NCI-H1105 (cell line): ENCODE results near the gene SLC10A7.
A peak's percentile ranks its signal among the peaks of the same experiment; 100 is the strongest.

Experiments
- DNase-seq: peaks from one replicate; lab custom pipeline; 2025; lab: John Stamatoyannopoulos, UW

The SLC10A7 gene

GRCh38 chr4:146439437-146439836, 82.3 kb downstream of the SLC10A7 start:
- DNase-seq: no peak

- DNase-seq: no peak
Measured at GRCh38 chr4:146437778-146438177, 84.0 kb downstream of the SLC10A7 start.

- no peak for DNase-seq
Measured at GRCh38 chr4:146436423-146437162, 85.1 kb downstream of the SLC10A7 start.

GRCh38 chr4:146435962-146436361, 85.8 kb downstream of the SLC10A7 start:
- no peak for DNase-seq

- DNase-seq: no peak
Measured at GRCh38 chr4:146432065-146432464, 89.7 kb downstream of the SLC10A7 start.

- peak; percentile 3 for DNase-seq
Measured at GRCh38 chr4:146428298-146428697, 93.4 kb downstream of the SLC10A7 start.

- no peak for DNase-seq
Measured at GRCh38 chr4:146417822-146418221, 103.9 kb downstream of the SLC10A7 start.

GRCh38 chr4:146415829-146416228, 105.9 kb downstream of the SLC10A7 start:
- DNase-seq: no peak

- DNase-seq: no peak
Measured at GRCh38 chr4:146407669-146408084, 114.1 kb downstream of the SLC10A7 start.

- no peak for DNase-seq
Measured at GRCh38 chr4:146407257-146407656, 114.5 kb downstream of the SLC10A7 start.

GRCh38 chr4:146401274-146401673, 120.5 kb downstream of the SLC10A7 start:
- no peak for DNase-seq

GRCh38 chr4:146398896-146399445, 122.8 kb downstream of the SLC10A7 start:
- DNase-seq: no peak

GRCh38 chr4:146398404-146398803, 123.3 kb downstream of the SLC10A7 start:
- no peak for DNase-seq

- DNase-seq: no peak
Measured at GRCh38 chr4:146389561-146389960, 132.2 kb downstream of the SLC10A7 start.

GRCh38 chr4:146382194-146382593, 139.5 kb downstream of the SLC10A7 start:
- peak; percentile 21 for DNase-seq

- no peak for DNase-seq
Measured at GRCh38 chr4:146381263-146381872, 140.4 kb downstream of the SLC10A7 start.

- no peak for DNase-seq
Measured at GRCh38 chr4:146379744-146380143, 142.0 kb downstream of the SLC10A7 start.

GRCh38 chr4:146371812-146372211, 149.9 kb downstream of the SLC10A7 start:
- no peak for DNase-seq

- DNase-seq: no peak
Measured at GRCh38 chr4:146370841-146371240, 150.9 kb downstream of the SLC10A7 start.

GRCh38 chr4:146369446-146369845, 152.3 kb downstream of the SLC10A7 start:
- DNase-seq: no peak

- no peak for DNase-seq
Measured at GRCh38 chr4:146368209-146368608, 153.5 kb downstream of the SLC10A7 start.

- DNase-seq: no peak
Measured at GRCh38 chr4:146367347-146367746, 154.4 kb downstream of the SLC10A7 start.

- no peak for DNase-seq
Measured at GRCh38 chr4:146359771-146360170, 162.0 kb downstream of the SLC10A7 start.
